Calu3 (cell line): ENCODE results near the gene FBXO4. TPM values are rescaled to one million over a fixed set of nuclear protein-coding genes. Genes with fewer than 3 reads are reported as not detected.

Experiments used
- BruUV-seq: library from RNA; stranded (reverse); fragments of 400-500 nt; replicated peaks from 2 replicates; lab custom pipeline; 2021; lab: Mats Ljungman, UMichigan
- CTCF ChIA-PET: fragments of 300-600 bp; sonication (Branson Sonifier 250); formaldehyde crosslinking; loops from one replicate; lab custom pipeline; 2022; ENCODE audit warnings: antibody characterized with exemption; lab: Charles Lee
- DNase-seq: peaks from one replicate; pipeline ENCODE4 v3.0.0; 2022
- H3K27ac Mint-ChIP-seq: one replicate; pipeline ENCODE4 v1.8.0; 2022; ENCODE audit warnings: mixed read lengths; ENCODE audit not compliant: unreplicated experiment
- H3K27me3 Mint-ChIP-seq: one replicate; pipeline ENCODE4 v1.8.0; 2022; ENCODE audit warnings: mixed read lengths; ENCODE audit not compliant: unreplicated experiment
- H3K36me3 Mint-ChIP-seq: one replicate; pipeline ENCODE4 v1.8.0; 2022; ENCODE audit warnings: mild to moderate bottlenecking, moderate library complexity, mixed read lengths; ENCODE audit not compliant: insufficient read depth, unreplicated experiment
- H3K4me1 Mint-ChIP-seq: one replicate; pipeline ENCODE4 v1.8.0; 2022; ENCODE audit warnings: mild to moderate bottlenecking, low read depth, mixed read lengths; ENCODE audit not compliant: unreplicated experiment
- H3K4me3 Mint-ChIP-seq: one replicate; pipeline ENCODE4 v1.8.0; 2022; ENCODE audit warnings: mild to moderate bottlenecking, low read depth, moderate library complexity, mixed read lengths; ENCODE audit not compliant: unreplicated experiment
- H3K9me3 Mint-ChIP-seq: one replicate; pipeline ENCODE4 v1.8.0; 2022; ENCODE audit warnings: low read depth, mixed read lengths; ENCODE audit not compliant: unreplicated experiment
- CTCF ChIP-seq: fragments of 200-600 bp; IDR thresholded peaks from one replicate; pipeline ENCODE4 v1.8.0; 2022; ENCODE audit warnings: antibody characterized with exemption; ENCODE audit not compliant: unreplicated experiment
- intact Hi-C: fragments of 100-400 bp; cut with micrococcal nuclease; formaldehyde crosslinking; loops from one replicate; pipeline ENCODE4 v1.10.0; 2022; ENCODE audit not compliant: unreplicated experiment
- total RNA-seq: library from RNA; stranded (reverse); gene quantifications from 2 replicates; pipeline ENCODE4 v1.2.3, GENCODE V29; 2022

The FBXO4 gene
- total RNA-seq, 1 experiment from 2014 or later = 8.9 TPM

GRCh38 chr5:41961736-41962135, 36.7 kb downstream of the FBXO4 start:
- H3K27me3 Mint-ChIP-seq = no peaks in the 10 kb centered on the region
- no TSS peak for BruUV-seq
- no peak for TF ChIP-seq CTCF
- CTCF ChIA-PET = no interaction called here
- no peaks in the 10 kb centered on the region for H3K4me1 Mint-ChIP-seq
- intact Hi-C loops = no loop called here
- no peak overlapping the region for H3K27ac Mint-ChIP-seq
- H3K36me3 Mint-ChIP-seq = no peaks in the 10 kb centered on the region
- H3K9me3 Mint-ChIP-seq = peaks cover 2% of the 10 kb centered on the region
- H3K4me3 Mint-ChIP-seq = no peak overlapping the region
- no peak for DNase-seq

- CTCF ChIA-PET = no interaction called here
- no peak overlapping the region for H3K4me3 Mint-ChIP-seq
- H3K36me3 Mint-ChIP-seq = no peaks in the 10 kb centered on the region
- no peaks in the 10 kb centered on the region for H3K27me3 Mint-ChIP-seq
- BruUV-seq = no TSS peak
- H3K27ac Mint-ChIP-seq = no peak overlapping the region
- intact Hi-C loops = no loop called here
- H3K4me1 Mint-ChIP-seq = no peaks in the 10 kb centered on the region
- DNase-seq = no peak
- H3K9me3 Mint-ChIP-seq = peaks cover 2% of the 10 kb centered on the region
- no peak for TF ChIP-seq CTCF
These were observed 37.4 kb downstream of the FBXO4 start for GRCh38 chr5:41962491-41962890.

- Mint-ChIP-seq H3K4me3 (no peak overlapping the region), H3K9me3 (peaks cover 5% of the 10 kb centered on the region), H3K27ac (no peak overlapping the region), H3K27me3 (no peaks in the 10 kb centered on the region), H3K4me1 (no peaks in the 10 kb centered on the region), H3K36me3 (no peaks in the 10 kb centered on the region)
- CTCF ChIA-PET = no interaction called here
- intact Hi-C loops = no loop called here
- no peak for DNase-seq
- BruUV-seq = no TSS peak
- TF ChIP-seq CTCF = no peak
These were observed 41.5 kb downstream of the FBXO4 start for GRCh38 chr5:41966401-41967105.

GRCh38 chr5:41967401-41967800, 42.3 kb downstream of the FBXO4 start:
- BruUV-seq = no TSS peak
- no peak for DNase-seq
- H3K27ac Mint-ChIP-seq = no peak overlapping the region
- intact Hi-C loops = no loop called here
- no peaks in the 10 kb centered on the region for H3K4me1 Mint-ChIP-seq
- no peaks in the 10 kb centered on the region for H3K27me3 Mint-ChIP-seq
- no peak for TF ChIP-seq CTCF
- peaks cover 8% of the 10 kb centered on the region for H3K9me3 Mint-ChIP-seq
- H3K36me3 Mint-ChIP-seq = no peaks in the 10 kb centered on the region
- no peak overlapping the region for H3K4me3 Mint-ChIP-seq
- CTCF ChIA-PET = no interaction called here
